Stimulated activated effector memory CD8-positive, alpha-beta T cell treated with anti-CD3 and anti-CD28 coated beads, Interleukin-12 subunit alpha, Interleukin-12 subunit beta, amount 100 ng/mL, for 72 hours (primary cell): ENCODE results near the gene LYZL6.
A peak's percentile ranks its signal among the peaks of the same experiment; 100 is the strongest.
"Not testable (repeated sequence)": the region's sequence is repeated elsewhere in the genome, so short reads cannot be mapped to it uniquely, and the experiment has no call there.

Experiments
- ATAC-seq: fragments of 150-1000 bp; cut with Tn5 transposase; 2 replicates; pipeline ENCODE4 v1.10.0; 2021
- DNase-seq, 2 donors: peaks; one replicate each; pipeline ENCODE4 v3.0.0; 2021 to 2022; ENCODE audit warnings: low spot score in 2 of 2
- H3K27ac Mint-ChIP-seq: one replicate; pipeline ENCODE4 v1.8.0; 2022; ENCODE audit warnings: mild to moderate bottlenecking, mixed read lengths
- H3K36me3 Mint-ChIP-seq: one replicate; pipeline ENCODE4 v1.8.0; 2022; ENCODE audit warnings: mild to moderate bottlenecking, mixed read lengths
- H3K4me1 Mint-ChIP-seq: one replicate; pipeline ENCODE4 v1.8.0; 2022; ENCODE audit warnings: mixed read lengths
- H3K4me3 Mint-ChIP-seq: one replicate; pipeline ENCODE4 v1.8.0; 2022; ENCODE audit warnings: mild to moderate bottlenecking, mixed read lengths
- H3K9me3 Mint-ChIP-seq: one replicate; pipeline ENCODE4 v1.8.0; 2022; ENCODE audit warnings: mixed read lengths

LYZL6 gene

DNA sequence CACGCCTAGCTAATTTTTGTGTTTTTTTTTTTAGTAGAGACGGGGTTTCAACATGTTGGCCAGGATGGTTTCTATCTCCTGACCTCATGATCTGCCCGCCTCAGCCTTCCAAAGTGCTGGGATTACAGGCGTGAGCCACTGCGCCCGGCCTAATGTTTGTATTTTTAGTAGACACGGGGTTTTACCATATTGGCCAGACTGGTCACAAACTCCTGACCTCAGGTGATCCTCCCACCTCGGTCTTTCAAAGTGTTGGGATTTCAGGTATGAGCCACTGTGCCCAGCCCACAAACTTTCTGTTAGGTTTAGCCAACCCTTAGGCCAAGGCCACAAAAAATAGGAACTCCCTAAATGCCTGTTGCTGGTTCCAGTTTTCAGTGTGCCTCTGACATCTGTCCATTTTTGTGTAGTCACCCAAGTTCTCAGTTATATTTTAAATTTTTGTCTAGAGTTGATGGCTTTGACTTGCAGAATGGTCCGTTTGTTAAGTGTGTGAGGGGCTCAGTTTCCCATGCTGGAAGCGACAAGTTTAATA, 25.1 kb upstream of the LYZL6 start:
- Mint-ChIP-seq H3K9me3 (no peaks in the 10 kb centered on the region), H3K4me3 (no peak overlapping the region), H3K36me3 (no peaks in the 10 kb centered on the region)

DNA sequence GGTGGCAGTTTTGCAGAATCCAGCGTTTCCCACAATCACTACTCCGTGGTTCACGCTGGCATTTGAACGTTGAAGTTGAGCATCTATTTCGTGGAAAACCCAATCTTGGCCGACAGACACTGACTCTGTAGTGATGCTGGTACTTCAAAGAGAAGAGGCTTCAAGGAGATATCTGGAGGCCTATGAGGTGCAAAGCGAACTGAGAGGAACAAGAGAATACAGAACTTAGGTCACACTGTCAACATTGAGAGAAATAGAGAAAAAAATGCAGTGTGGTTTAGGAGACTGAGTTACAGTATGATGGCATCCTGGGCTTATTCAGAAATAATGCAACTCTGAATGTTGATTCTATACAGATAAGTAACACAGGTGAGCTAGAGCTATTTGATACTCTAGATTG, 21.8 kb upstream of the LYZL6 start:
- DNase-seq, result no peak
- H3K9me3 Mint-ChIP-seq, result no peaks in the 10 kb centered on the region
- H3K27ac Mint-ChIP-seq, result peak overlapping the region; percentile 57
- ATAC-seq, result peak; percentile 40
- H3K4me1 Mint-ChIP-seq, result peaks cover 29% of the 10 kb centered on the region
- H3K36me3 Mint-ChIP-seq, result no peaks in the 10 kb centered on the region
- no peak overlapping the region for H3K4me3 Mint-ChIP-seq

More for the DNA sequence above, 25.1 kb upstream of the LYZL6 start:
- no peak for ATAC-seq
- peaks cover 47% of the 10 kb centered on the region for H3K4me1 Mint-ChIP-seq
- no peak for DNase-seq
- H3K27ac Mint-ChIP-seq, result no peak overlapping the region

DNA sequence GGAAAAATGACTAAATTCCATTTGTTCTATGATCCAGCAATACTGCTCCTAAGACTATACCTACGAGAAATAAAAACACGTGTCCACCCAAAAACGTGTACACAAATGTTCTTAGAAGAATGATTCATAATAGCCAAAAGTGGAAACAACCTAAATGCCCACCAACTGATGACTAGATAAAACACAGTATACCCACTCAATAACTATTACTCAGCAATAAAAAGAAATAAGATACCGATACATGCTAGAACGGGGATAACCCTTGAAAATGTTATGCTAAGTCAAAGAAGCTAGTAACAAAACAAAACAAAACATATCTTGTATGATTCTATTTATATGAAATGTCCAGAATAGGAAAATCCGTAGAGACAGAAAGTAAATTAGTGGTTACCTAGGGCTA, 20.1 kb upstream of the LYZL6 start:
- Mint-ChIP-seq H3K4me1 (peaks cover 18% of the 10 kb centered on the region), H3K36me3 (no peaks in the 10 kb centered on the region), H3K9me3 (no peaks in the 10 kb centered on the region), H3K4me3 (no peak overlapping the region), H3K27ac (peak overlapping the region; percentile 57)
- DNase-seq, result no peak
- peak; percentile 75 for ATAC-seq

DNA sequence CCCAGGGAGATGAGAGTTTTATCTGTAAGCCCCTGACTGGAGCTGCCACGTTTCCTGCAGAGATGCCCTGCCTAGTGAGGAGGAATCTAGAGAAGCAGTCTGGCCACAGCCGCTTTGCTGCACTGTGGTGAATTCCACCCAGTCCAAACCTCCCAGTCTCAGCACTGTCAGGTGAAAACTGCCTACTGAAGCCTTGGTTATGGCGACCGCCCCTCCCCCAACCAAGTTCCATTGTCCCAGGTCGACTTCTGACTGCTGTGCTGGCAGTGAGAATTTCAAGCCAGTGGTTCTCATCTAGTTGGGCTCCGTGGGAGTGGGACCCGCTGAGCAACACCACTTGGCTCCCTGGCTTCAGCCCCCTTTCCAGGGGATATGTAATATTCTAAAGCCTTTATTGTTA, 10.2 kb upstream of the LYZL6 start:
- DNase-seq (no peak), ATAC-seq (no peak)

GRCh38 chr17:35949401-35949800, 5.9 kb upstream of the LYZL6 start:
- DNase-seq (no peak), ATAC-seq (no peak)
- Mint-ChIP-seq H3K36me3 (no peaks in the 10 kb centered on the region), H3K4me1 (peaks cover 7% of the 10 kb centered on the region), H3K27ac (no peak overlapping the region), H3K9me3 (no peaks in the 10 kb centered on the region), H3K4me3 (no peak overlapping the region)

More for the DNA sequence above, 10.2 kb upstream of the LYZL6 start:
- H3K36me3 Mint-ChIP-seq, result no peaks in the 10 kb centered on the region
- H3K27ac Mint-ChIP-seq, result no peak overlapping the region
- H3K9me3 Mint-ChIP-seq, result no peaks in the 10 kb centered on the region
- H3K4me1 Mint-ChIP-seq, result peaks cover 7% of the 10 kb centered on the region
- no peak overlapping the region for H3K4me3 Mint-ChIP-seq

GRCh38 chr17:35948092-35948491, 4.6 kb upstream of the LYZL6 start:
- Mint-ChIP-seq H3K36me3 (no peaks in the 10 kb centered on the region), H3K9me3 (no peaks in the 10 kb centered on the region), H3K4me1 (peaks cover 7% of the 10 kb centered on the region), H3K4me3 (no peak overlapping the region), H3K27ac (no peak overlapping the region)
- ATAC-seq, result no peak
- DNase-seq, result no peak

DNA sequence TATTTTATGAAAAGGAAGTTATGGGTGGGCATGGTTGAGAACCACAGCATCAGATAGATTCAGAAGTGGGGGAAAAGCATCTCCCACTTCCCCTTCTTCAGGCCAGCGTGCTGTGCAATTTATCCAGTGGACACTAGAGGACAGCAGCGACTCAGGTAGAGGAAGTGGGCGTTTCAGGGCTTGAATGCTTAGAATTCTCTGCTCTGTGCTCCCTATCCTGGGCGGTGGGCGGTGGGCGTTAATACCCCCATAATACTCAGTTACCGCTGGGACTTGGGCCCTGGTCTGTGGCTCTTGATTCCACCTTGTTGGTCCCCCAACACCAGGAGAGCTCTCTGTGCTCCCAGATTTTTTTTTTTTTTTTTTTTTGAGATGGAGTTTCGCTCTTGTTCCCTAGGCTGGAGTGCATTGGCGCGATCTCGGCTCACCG, 3.7 kb upstream of the LYZL6 start:
- Mint-ChIP-seq H3K9me3 (no peaks in the 10 kb centered on the region), H3K4me3 (peak overlapping the region; percentile 21), H3K36me3 (no peaks in the 10 kb centered on the region), H3K27ac (no peak overlapping the region), H3K4me1 (no peaks in the 10 kb centered on the region)
- DNase-seq (peak; percentile 39 to 77), ATAC-seq (peak; percentile 80)

DNA sequence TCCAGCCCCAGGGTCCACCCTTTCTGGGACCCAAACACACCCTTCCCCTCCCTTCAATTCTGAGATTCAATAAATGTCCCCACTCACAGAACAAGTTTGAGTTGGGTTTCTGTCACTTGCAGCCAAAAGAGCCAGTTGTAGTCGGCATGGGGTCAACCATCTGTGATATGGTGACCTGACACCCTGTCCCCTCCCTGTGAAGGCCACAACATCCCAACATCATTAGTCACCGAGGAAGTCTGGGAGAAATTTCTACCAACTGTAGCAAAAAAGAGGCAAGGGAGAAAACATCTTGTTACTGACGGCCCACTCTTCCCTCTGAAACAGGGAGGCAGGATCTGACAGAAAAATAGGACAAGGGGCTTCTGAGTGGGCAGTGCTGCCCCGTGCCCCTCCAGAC, 638 bp upstream of the LYZL6 start:
- H3K4me3 Mint-ChIP-seq, result no peak overlapping the region
- no peaks in the 10 kb centered on the region for H3K36me3 Mint-ChIP-seq
- peak overlapping the region; percentile 9 for H3K27ac Mint-ChIP-seq
- DNase-seq (no peak), ATAC-seq (no peak)
- no peaks in the 10 kb centered on the region for H3K9me3 Mint-ChIP-seq
- H3K4me1 Mint-ChIP-seq, result peaks cover under 1% of the 10 kb centered on the region

DNA sequence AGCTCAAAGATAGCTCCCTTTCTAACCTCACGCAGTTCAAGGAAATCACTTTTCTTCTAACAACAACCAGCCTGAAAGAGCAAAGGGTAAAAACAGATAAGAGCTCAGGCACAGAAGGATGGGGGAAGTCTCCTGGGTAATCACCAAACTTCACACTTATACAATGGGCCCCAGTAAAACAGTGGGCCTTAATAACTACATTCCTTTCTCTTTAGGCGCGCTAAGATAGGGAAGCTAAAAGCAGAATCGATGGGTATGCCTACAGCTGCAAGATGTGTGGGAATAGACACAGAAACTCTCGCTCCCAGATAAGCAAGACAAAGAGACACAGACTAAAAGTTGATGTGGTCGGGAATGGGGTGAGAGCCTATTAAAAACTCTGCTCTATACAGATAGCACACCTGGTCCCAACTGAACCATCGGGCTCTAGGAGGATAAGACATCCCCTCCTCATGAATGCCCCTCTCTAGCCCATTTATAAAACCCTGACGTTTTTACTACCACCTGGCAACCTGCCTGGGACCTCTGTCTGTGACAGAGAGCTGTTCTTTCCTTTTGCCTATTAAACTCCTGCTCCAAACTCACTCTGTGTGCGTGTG, 826 bp downstream of the LYZL6 start:
- peak overlapping the region; percentile 30 for H3K27ac Mint-ChIP-seq
- H3K4me1 Mint-ChIP-seq, result peaks cover 9% of the 10 kb centered on the region
- DNase-seq (no peak), ATAC-seq (no peak)
- no peaks in the 10 kb centered on the region for H3K36me3 Mint-ChIP-seq
- no peaks in the 10 kb centered on the region for H3K9me3 Mint-ChIP-seq
- no peak overlapping the region for H3K4me3 Mint-ChIP-seq

GRCh38 chr17:35938492-35938891, 5.0 kb downstream of the LYZL6 start:
- H3K4me3 Mint-ChIP-seq, DNase-seq, H3K27ac Mint-ChIP-seq, H3K9me3 Mint-ChIP-seq, ATAC-seq, H3K36me3 Mint-ChIP-seq: not testable (repeated sequence)
- H3K4me1 Mint-ChIP-seq, result peaks cover 12% of the 10 kb centered on the region

DNA sequence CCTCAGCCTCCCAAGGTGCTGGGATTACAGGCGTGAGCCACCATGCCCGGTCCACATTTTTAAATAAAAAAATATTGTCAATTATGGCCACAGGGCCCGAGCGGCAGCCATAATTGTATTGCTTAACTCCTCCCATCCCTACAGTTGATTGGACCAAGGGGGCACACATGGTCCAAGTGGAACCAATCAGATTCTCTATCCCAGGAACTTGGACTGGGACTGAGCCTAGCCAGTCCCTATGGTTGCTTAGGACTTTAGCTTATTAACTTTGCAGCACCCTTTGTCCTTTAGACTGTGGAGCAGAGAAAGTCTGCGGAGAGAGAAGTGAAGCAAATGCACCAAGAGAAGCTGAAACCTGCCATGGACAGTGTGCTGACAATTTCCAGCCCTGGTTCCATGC, 7.5 kb downstream of the LYZL6 start:
- no peak overlapping the region for H3K27ac Mint-ChIP-seq
- H3K9me3 Mint-ChIP-seq, result no peaks in the 10 kb centered on the region
- ATAC-seq (no peak), DNase-seq (no peak)
- H3K4me3 Mint-ChIP-seq, result no peak overlapping the region
- no peaks in the 10 kb centered on the region for H3K36me3 Mint-ChIP-seq
- peaks cover 15% of the 10 kb centered on the region for H3K4me1 Mint-ChIP-seq

DNA sequence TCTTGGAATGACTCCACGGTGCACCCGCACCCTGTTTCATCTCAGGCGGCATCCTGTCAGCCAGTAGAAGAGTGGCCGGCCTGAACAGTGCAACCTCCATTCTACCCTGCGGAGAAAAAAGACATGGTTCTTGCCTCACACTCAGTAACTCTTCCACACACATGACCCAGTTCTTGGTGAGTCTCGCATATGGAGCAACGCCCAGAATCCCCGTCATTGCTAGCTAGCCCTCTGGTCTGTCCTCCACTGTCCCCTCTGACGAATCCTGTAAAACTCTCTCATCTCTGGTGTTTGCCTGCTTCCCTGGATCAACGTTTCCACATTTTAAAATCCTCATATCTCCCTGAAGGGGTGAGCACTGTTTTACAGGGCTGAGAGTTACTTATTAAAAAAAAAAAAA, 8.8 kb downstream of the LYZL6 start:
- no peak for DNase-seq
- ATAC-seq, result no peak
- H3K4me1 Mint-ChIP-seq, result peaks cover 23% of the 10 kb centered on the region
- peaks cover 8% of the 10 kb centered on the region for H3K36me3 Mint-ChIP-seq
- H3K9me3 Mint-ChIP-seq, result no peaks in the 10 kb centered on the region
- no peak overlapping the region for H3K27ac Mint-ChIP-seq
- no peak overlapping the region for H3K4me3 Mint-ChIP-seq

DNA sequence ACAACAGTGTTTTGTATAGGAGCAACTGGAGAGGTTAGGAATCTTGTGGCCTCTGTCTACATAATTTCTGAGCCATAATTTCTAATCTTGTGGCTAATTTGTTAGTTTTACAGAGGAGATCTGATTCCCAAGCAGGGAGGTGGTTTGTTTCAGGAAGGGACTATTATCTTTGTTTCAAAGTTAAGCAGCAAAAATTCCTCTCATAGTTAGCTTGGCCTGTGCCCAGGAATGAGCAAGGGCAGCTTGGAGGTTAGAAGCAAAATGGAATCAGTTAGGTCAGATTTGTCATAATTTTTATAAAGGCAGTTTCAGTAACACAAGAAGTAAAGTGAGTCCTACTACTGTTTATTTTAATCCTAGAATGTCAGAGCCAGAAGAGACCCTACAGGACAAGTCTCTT, 10.9 kb downstream of the LYZL6 start:
- Mint-ChIP-seq H3K36me3 (peaks cover 8% of the 10 kb centered on the region), H3K9me3 (no peaks in the 10 kb centered on the region), H3K4me1 (peaks cover 13% of the 10 kb centered on the region), H3K27ac (no peak overlapping the region), H3K4me3 (no peak overlapping the region)
- DNase-seq (no peak), ATAC-seq (no peak)

- Mint-ChIP-seq H3K4me1 (peaks cover 11% of the 10 kb centered on the region), H3K9me3 (no peaks in the 10 kb centered on the region), H3K4me3 (no peak overlapping the region), H3K36me3 (peaks cover 8% of the 10 kb centered on the region), H3K27ac (no peak overlapping the region)
- no peak for DNase-seq
- ATAC-seq, result no peak
Measured at GRCh38 chr17:35931794-35932425, 11.6 kb downstream of the LYZL6 start.

- ATAC-seq (peak; percentile 96), DNase-seq (peak; percentile 88 to 96)
- peaks cover 8% of the 10 kb centered on the region for H3K36me3 Mint-ChIP-seq
- H3K4me3 Mint-ChIP-seq, result peak within 1 kb of the TSS; percentile 86
- H3K27ac Mint-ChIP-seq, result peak within 1 kb of the TSS; percentile 89
- H3K4me1 Mint-ChIP-seq, result peaks cover 11% of the 10 kb centered on the region
- H3K9me3 Mint-ChIP-seq, result no peaks in the 10 kb centered on the region
Measured at GRCh38 chr17:35930211-35931065, 13.1 kb downstream of the LYZL6 start, which contains the start of gene RDM1. Gene RDM1, minus strand, starts transcription at chr17:35930773. Its CDS starts 46 bp downstream, at chr17:35930727.
